GM12878 (cell line): ENCODE results near the gene EMID1. TPM values are rescaled to one million over a fixed set of nuclear protein-coding genes. Genes with fewer than 3 reads are reported as not detected.
A peak's percentile ranks its signal among the peaks of the same experiment; 100 is the strongest.

Experiments
- ATAC-seq: fragments of 200-7000 bp; cut with Tn5 transposase; 3 replicates; pipeline ENCODE4 v1.9.1; 2020; ENCODE audit warnings: mild to moderate bottlenecking, moderate library complexity
- BruUV-seq: library from RNA; stranded (reverse); fragments of 400-500 nt; replicated peaks from 2 replicates; lab custom pipeline; 2021; lab: Mats Ljungman, UMichigan
- CTCF ChIA-PET: fragments of 300-600 bp; sonication (Branson Sonifier 250); formaldehyde crosslinking; extraction: SDS; loops from one replicate; lab custom pipeline; 2021; ENCODE audit warnings: inconsistent platforms; lab: Yijun Ruan, JAX
- POLR2A ChIA-PET: fragments of 350-600 bp; formaldehyde crosslinking; extraction: SDS; loops from one replicate; lab custom pipeline; 2021; ENCODE audit warnings: inconsistent platforms; lab: Charles Lee
- RAD21 ChIA-PET: fragments of 300-600 bp; sonication (Branson Sonifier 250); formaldehyde crosslinking; loops from one replicate; lab custom pipeline; 2023; ENCODE audit warnings: antibody characterized with exemption; ENCODE audit not compliant: unreplicated experiment; lab: Charles Lee
- SMC1A ChIA-PET: fragments of 300-600 bp; sonication (Branson Sonifier 250); formaldehyde crosslinking; loops from one replicate; lab custom pipeline; 2023; ENCODE audit not compliant: unreplicated experiment, uncharacterized antibody; lab: Charles Lee
- DNase-seq: peaks from one replicate; pipeline ENCODE4 v3.0.0-alpha.2; 2011; ENCODE audit warnings: low read depth, low spot score
- FAIRE-seq: peaks from 3 replicates; lab custom pipeline; 2011; peaks lifted over from hg19 to GRCh38; lab: Jason Lieb, UNC
- H2AFZ ChIP-seq: 2 replicates; pipeline ENCODE4 v1.6.0; 2011; ENCODE audit warnings: low read depth, low read length, control low read depth; ENCODE audit not compliant: control insufficient read depth
- H3K27ac ChIP-seq: 2 replicates; pipeline ENCODE4 v1.5.1; 2011; ENCODE audit warnings: control low read depth; ENCODE audit not compliant: control insufficient read depth, insufficient read depth
- H3K27me3 ChIP-seq, 2 experiments: replicated peaks in 1 of 2; 2 replicates each; pipeline versions ENCODE4 v1.6.0 to v1.6.1; 2011; ENCODE audit warnings: low read length in 1 of 2; ENCODE audit not compliant: control insufficient read depth in 2 of 2, insufficient read depth in 2 of 2
- H3K36me3 ChIP-seq, 2 experiments: 2 replicates each; pipeline ENCODE4 v1.5.1; 2011; ENCODE audit warnings: low read length in 1 of 2; ENCODE audit not compliant: control insufficient read depth in 2 of 2, insufficient read depth in 2 of 2
- H3K4me1 ChIP-seq: 2 replicates; pipeline ENCODE4 v1.6.1; 2011; ENCODE audit warnings: mild to moderate bottlenecking, low read length, moderate library complexity, mixed read lengths; ENCODE audit not compliant: control insufficient read depth, insufficient read depth
- H3K4me2 ChIP-seq: 2 replicates; pipeline ENCODE4 v1.6.0; 2011; ENCODE audit warnings: control low read depth; ENCODE audit not compliant: control insufficient read depth, insufficient read depth
- H3K4me3 ChIP-seq: fragments of 200-600 bp; sonication (generic); 2 replicates; pipeline ENCODE4 v1.5.1; 2016
- H3K79me2 ChIP-seq: 2 replicates; pipeline ENCODE4 v1.6.0; 2011; ENCODE audit warnings: low read length; ENCODE audit not compliant: control insufficient read depth, insufficient read depth
- H3K9ac ChIP-seq: 2 replicates; pipeline ENCODE4 v1.8.0; 2011; ENCODE audit warnings: low read length, control low read depth, mixed read lengths; ENCODE audit not compliant: control insufficient read depth, insufficient read depth
- H3K9me3 ChIP-seq: replicated peaks from 3 replicates; pipeline ENCODE4 v1.5.1; 2011; ENCODE audit warnings: mild to moderate bottlenecking, low read length; ENCODE audit not compliant: control insufficient read depth, insufficient read depth
- H4K20me1 ChIP-seq: 2 replicates; pipeline ENCODE4 v1.6.0; 2011; ENCODE audit not compliant: control insufficient read depth, insufficient read depth
- CBX5 ChIP-seq: sonication (generic); IDR thresholded peaks from 2 replicates; pipeline ENCODE4 v1.6.1; 2016; ENCODE audit warnings: low read depth, moderate library complexity, mild to moderate bottlenecking, inconsistent platforms
- CHD1 ChIP-seq: IDR thresholded peaks from 2 replicates; pipeline ENCODE4 v1.6.1; 2012; ENCODE audit warnings: low read depth, low read length, improper control_type of control experiment
- DPF2 ChIP-seq: fragments of 450-650 bp; IDR thresholded peaks from 2 replicates; pipeline ENCODE4 v1.6.1; 2017; ENCODE audit warnings: mild to moderate bottlenecking
- NFXL1 ChIP-seq: fragments of 450-650 bp; IDR thresholded peaks from 2 replicates; pipeline ENCODE4 v1.6.1; 2017; ENCODE audit warnings: antibody characterized with exemption, mild to moderate bottlenecking, borderline replicate concordance
- NFYA ChIP-seq: IDR thresholded peaks from 2 replicates; pipeline ENCODE4 v1.6.1; 2011; ENCODE audit warnings: low read depth, mild to moderate bottlenecking, low read length, improper control_type of control experiment, borderline replicate concordance
- PAX8 ChIP-seq: fragments of 450-650 bp; IDR thresholded peaks from 2 replicates; pipeline ENCODE4 v1.6.1; 2017; ENCODE audit warnings: mild to moderate bottlenecking, moderate library complexity
- PML ChIP-seq: IDR thresholded peaks from 2 replicates; pipeline ENCODE4 v1.6.1; 2012; ENCODE audit warnings: low read length, inconsistent platforms
- SMARCA5 ChIP-seq: fragments of 450-650 bp; IDR thresholded peaks from 2 replicates; pipeline ENCODE4 v1.6.1; 2017; ENCODE audit warnings: mild to moderate bottlenecking
- WGBS: methylation state at CpG from one replicate; pipeline ENCODE4 v1.1.6; 2016; ENCODE audit warnings: low lambda C conversion rate; ENCODE audit not compliant: insufficient replicate concordance, insufficient coverage; ENCODE audit errors: missing lambda C conversion rate; 5-methylcytosine and 5-hydroxymethylcytosine counted together
- in situ Hi-C: fragments of 300-500 bp; cut with MboI; formaldehyde crosslinking; loops from 9 replicates; pipeline ENCODE4 v1.14.3; 2018; ENCODE audit warnings: mixed read lengths
- intact Hi-C: fragments of 100-400 bp; cut with micrococcal nuclease; formaldehyde crosslinking; loops from one replicate; pipeline ENCODE4 v1.14.2; 2022; ENCODE audit not compliant: unreplicated experiment
- polyA plus RNA-seq, 11 experiments: library from polyadenylated mRNA; depleted of rRNA in 4 of 11; unstranded in 6 of 11; stranded (reverse) in 5 of 11; fragments of >200 nt; fragmentation: Nextera tagmentation in 4 of 11; fragmentation: Illumina TruSeq in 1 of 11; extraction: Ambion mirVana in 4 of 11; extraction: Trizol in 1 of 11; gene quantifications; 1 replicate in 1 of 11; 2 replicates in 10 of 11; pipeline versions ENCODE4 v1.2.1 to v1.2.3, GENCODE V29; 2011 to 2016; ENCODE audit warnings: inconsistent platforms in 2 of 11, missing spikeins in 2 of 11, low read depth in 1 of 11
- total RNA-seq, 4 experiments: library from RNA; depleted of rRNA in 3 of 4; stranded (reverse); fragments of >200 nt in 3 of 4; fragmentation: Illumina TruSeq in 1 of 4; extraction: Trizol in 1 of 4; gene quantifications; 2 replicates each; pipeline versions ENCODE4 v1.2.1 to v1.2.3, GENCODE V29; 2013 to 2021
- TF ChIP-seq, protein P1 (sequence below): fragments of 450-650 bp; conservative IDR thresholded peaks from 2 replicates; pipeline ENCODE4 v1.6.1; 2017; ENCODE audit warnings: mild to moderate bottlenecking, moderate library complexity
- TF ChIP-seq, protein P2 (sequence below): fragments of 450-650 bp; formaldehyde crosslinking; IDR thresholded peaks from 2 replicates; pipeline ENCODE4 v1.5.0; 2022; ENCODE audit warnings: mild to moderate bottlenecking, missing genetic modification characterization
- TF ChIP-seq, protein P3 (sequence below): IDR thresholded peaks from 2 replicates; pipeline ENCODE4 v1.6.1; 2011; ENCODE audit warnings: mild to moderate bottlenecking, low read depth, low read length, moderate library complexity; ENCODE audit not compliant: insufficient replicate concordance
- TF ChIP-seq, protein P4 (sequence below): IDR thresholded peaks from 2 replicates; pipeline ENCODE4 v1.6.1; 2011; ENCODE audit warnings: borderline replicate concordance, low read depth, mild to moderate bottlenecking, moderate library complexity, low read length; ENCODE audit not compliant: insufficient read depth, poor library complexity, severe bottlenecking

The EMID1 gene
- total and polyA plus RNA-seq, 10 of the 15 experiments (the other 5 are each of a cell fraction or from before 2014, with no cell fraction given) = 1.2 to 60.3 (median 12.0) TPM

DNA sequence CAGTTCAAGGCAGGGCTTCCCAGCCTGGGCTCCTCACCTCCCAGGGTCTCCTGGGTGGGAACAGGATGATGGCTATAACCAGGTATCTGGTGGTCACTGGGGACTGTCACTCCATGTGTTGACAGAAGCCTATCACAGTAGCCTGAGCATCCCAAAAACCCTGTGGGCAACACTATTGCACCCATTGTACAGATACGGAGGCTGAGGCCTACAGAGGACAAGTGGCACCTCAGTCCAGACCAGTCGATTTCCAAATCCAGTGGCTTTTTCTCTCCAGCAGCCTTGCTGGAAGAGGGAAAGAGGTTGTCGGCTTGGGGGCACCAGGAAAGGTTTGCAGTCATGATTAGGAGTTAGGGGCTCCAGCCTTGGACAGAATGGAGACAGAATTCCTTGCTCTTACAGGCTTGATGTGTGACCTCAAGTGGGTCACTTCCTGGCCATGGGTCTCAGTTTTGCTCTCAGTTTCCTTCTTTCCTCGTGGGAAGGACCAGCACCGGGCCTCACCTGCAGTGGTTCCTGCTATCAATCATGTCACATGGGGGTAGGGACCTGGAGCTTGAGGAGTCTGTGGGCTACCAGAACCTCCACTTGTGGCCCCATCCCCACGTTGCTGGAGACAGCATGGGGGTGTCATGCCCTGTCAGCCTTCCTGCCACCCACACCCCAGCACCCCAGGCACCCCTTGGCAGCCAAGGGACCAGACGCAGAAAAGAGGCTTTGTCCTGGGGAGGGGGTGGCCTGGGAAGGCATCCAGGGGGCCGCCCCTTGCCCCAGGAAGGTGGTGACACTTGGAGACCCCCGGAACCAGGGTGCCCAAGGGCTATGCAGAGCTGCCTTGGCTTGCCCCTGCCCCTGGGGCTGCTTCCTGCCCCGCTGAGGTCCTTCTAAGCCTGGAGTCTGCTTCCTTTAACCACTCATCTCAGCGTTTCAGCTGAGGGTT, 2.1 kb downstream of the EMID1 start:
- POLR2A ChIA-PET = interaction anchor here (0.6 to 15.3 kb wide), 2 partner anchors 42 to 282 kb away, joined by 3 to 239 read pairs; no protein-coding TSS in a partner anchor
- peak overlapping the region; percentile 66 for H3K27ac ChIP-seq
- no TSS peak for BruUV-seq
- FAIRE-seq (no peak), DNase-seq (no peak), ATAC-seq (peak; percentile 2)
- SMC1A ChIA-PET = interaction anchor here (0.7 to 16.1 kb wide), 5 partner anchors 10 to 49 kb away, joined by 3 to 165 read pairs (median 8); no protein-coding TSS in a partner anchor
- no peak overlapping the region for H2AFZ ChIP-seq
- intact Hi-C loops (loop anchor here (2.0 kb wide), 1 partner anchor 37 kb away; no protein-coding TSS in a partner anchor), in situ Hi-C loops (no loop called here)
- H3K36me3 ChIP-seq = no peaks in the 10 kb centered on the region; a peak in 2 of 4 replicates
- H3K4me1 ChIP-seq = peaks cover 41% of the 10 kb centered on the region
- peak overlapping the region; percentile 65 for H3K4me3 ChIP-seq
- no peaks in the 10 kb centered on the region for H3K9me3 ChIP-seq
- RAD21 ChIA-PET = interaction anchor here (1.4 to 5.2 kb wide), 4 partner anchors 8 to 136 kb away, joined by 3 to 26 read pairs (median 14); partner anchors contain the start of gene KREMEN1
- H3K4me2 ChIP-seq = peak overlapping the region; percentile 71
- no peaks in the 10 kb centered on the region for H4K20me1 ChIP-seq
- 25% methylated on average over 11 of the region's 11 CpGs for WGBS
- H3K79me2 ChIP-seq = peaks cover 50% of the 10 kb centered on the region
- no peaks in the 10 kb centered on the region; a peak in 1 of 4 replicates for H3K27me3 ChIP-seq
- H3K9ac ChIP-seq = peak overlapping the region; percentile 71
- CTCF ChIA-PET = interaction anchor here (0.6 to 3.5 kb wide), 5 partner anchors 13 to 54 kb away, joined by 3 to 19 read pairs (median 7); no protein-coding TSS in a partner anchor
- TF ChIP-seq CBX5 (no peak), CHD1 (no peak), DPF2 (peak; percentile 8; the same call in 1 of the 2 replicates), SMARCA5 (peak; percentile 60), NFYA (no peak), NFXL1 (no peak), PAX8 (no peak), PML (no peak)
- TF ChIP-seq, protein P1, sequence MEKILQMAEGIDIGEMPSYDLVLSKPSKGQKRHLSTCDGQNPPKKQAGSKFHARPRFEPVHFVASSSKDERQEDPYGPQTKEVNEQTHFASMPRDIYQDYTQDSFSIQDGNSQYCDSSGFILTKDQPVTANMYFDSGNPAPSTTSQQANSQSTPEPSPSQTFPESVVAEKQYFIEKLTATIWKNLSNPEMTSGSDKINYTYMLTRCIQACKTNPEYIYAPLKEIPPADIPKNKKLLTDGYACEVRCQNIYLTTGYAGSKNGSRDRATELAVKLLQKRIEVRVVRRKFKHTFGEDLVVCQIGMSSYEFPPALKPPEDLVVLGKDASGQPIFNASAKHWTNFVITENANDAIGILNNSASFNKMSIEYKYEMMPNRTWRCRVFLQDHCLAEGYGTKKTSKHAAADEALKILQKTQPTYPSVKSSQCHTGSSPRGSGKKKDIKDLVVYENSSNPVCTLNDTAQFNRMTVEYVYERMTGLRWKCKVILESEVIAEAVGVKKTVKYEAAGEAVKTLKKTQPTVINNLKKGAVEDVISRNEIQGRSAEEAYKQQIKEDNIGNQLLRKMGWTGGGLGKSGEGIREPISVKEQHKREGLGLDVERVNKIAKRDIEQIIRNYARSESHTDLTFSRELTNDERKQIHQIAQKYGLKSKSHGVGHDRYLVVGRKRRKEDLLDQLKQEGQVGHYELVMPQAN = no peak
- TF ChIP-seq, protein P2, sequence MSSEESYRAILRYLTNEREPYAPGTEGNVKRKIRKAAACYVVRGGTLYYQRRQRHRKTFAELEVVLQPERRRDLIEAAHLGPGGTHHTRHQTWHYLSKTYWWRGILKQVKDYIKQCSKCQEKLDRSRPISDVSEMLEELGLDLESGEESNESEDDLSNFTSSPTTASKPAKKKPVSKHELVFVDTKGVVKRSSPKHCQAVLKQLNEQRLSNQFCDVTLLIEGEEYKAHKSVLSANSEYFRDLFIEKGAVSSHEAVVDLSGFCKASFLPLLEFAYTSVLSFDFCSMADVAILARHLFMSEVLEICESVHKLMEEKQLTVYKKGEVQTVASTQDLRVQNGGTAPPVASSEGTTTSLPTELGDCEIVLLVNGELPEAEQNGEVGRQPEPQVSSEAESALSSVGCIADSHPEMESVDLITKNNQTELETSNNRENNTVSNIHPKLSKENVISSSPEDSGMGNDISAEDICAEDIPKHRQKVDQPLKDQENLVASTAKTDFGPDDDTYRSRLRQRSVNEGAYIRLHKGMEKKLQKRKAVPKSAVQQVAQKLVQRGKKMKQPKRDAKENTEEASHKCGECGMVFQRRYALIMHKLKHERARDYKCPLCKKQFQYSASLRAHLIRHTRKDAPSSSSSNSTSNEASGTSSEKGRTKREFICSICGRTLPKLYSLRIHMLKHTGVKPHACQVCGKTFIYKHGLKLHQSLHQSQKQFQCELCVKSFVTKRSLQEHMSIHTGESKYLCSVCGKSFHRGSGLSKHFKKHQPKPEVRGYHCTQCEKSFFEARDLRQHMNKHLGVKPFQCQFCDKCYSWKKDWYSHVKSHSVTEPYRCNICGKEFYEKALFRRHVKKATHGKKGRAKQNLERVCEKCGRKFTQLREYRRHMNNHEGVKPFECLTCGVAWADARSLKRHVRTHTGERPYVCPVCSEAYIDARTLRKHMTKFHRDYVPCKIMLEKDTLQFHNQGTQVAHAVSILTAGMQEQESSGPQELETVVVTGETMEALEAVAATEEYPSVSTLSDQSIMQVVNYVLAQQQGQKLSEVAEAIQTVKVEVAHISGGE (CRISPR knock-in tag) = no peak
- TF ChIP-seq, protein P3, sequence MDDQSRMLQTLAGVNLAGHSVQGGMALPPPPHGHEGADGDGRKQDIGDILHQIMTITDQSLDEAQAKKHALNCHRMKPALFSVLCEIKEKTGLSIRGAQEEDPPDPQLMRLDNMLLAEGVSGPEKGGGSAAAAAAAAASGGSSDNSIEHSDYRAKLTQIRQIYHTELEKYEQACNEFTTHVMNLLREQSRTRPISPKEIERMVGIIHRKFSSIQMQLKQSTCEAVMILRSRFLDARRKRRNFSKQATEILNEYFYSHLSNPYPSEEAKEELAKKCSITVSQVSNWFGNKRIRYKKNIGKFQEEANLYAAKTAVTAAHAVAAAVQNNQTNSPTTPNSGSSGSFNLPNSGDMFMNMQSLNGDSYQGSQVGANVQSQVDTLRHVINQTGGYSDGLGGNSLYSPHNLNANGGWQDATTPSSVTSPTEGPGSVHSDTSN = peak; percentile 53
- TF ChIP-seq, protein P4, sequence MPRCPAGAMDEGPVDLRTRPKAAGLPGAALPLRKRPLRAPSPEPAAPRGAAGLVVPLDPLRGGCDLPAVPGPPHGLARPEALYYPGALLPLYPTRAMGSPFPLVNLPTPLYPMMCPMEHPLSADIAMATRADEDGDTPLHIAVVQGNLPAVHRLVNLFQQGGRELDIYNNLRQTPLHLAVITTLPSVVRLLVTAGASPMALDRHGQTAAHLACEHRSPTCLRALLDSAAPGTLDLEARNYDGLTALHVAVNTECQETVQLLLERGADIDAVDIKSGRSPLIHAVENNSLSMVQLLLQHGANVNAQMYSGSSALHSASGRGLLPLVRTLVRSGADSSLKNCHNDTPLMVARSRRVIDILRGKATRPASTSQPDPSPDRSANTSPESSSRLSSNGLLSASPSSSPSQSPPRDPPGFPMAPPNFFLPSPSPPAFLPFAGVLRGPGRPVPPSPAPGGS = no peak
